Mesenteric fat pad (tissue), 1 donor: ENCODE results near the gene MYLK2. TPM values are rescaled to one million over a fixed set of nuclear protein-coding genes. Genes with fewer than 3 reads are reported as not detected.
"Not testable (repeated sequence)": the region's sequence is repeated elsewhere in the genome, so short reads cannot be mapped to it uniquely, and the experiment has no call there.

Experiments
- DNase-seq: peaks from one replicate; pipeline ENCODE4 v3.0.0-alpha.2; 2020; ENCODE audit warnings: low spot score
- total RNA-seq: library from RNA; stranded (reverse); fragmentation: NEBNext Ultra II Directional; extraction: Animal tissue kit (Norgen Biotek cat#: 25700); gene quantifications from one replicate; pipeline ENCODE4 v1.2.1, GENCODE V29; 2021
- donor health status: DM: yes; HTN: yes; CAD: no.

Gene MYLK2
- total RNA-seq, 1 donor from 2014 or later = not detected

DNA sequence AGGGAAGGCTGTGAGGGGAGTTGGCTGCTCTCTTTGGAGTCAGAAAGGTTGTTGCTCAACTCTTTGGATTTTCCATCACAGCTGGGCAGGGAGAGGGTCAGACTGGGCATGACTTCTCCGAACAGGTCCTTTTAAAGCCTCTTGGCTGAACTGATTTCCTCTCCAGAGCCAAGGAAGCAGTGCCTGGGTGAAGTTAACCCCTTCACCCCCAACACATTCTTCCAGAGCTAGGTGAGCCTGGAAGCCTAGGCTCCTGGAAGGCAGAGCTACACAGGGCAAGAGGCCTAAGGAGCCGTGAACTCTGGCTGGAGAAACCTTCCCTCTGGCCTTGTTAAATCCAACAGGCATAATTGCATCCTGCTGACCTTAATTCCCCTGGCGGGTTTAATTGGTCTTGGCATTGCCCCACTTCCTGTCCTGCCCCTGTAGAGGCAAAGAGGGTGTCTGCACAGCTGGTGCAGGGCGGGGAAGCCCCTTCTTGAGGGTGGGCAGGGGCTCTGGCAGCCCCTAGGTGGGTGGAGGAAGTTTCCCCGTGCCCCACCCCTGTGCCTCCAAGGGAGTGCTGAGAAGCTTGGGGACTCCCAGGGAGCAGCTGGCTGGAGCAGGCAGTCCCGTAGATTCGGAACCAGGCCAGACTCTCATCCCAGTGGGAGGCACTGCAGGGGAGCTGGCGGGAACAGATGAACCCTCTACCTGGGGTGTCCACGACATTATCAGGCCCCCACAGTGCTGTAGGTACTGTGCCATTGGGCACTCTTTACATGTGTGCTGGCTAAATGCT, 3.6 kb upstream of the MYLK2 start:
- peak; percentile 57 for DNase-seq

DNA sequence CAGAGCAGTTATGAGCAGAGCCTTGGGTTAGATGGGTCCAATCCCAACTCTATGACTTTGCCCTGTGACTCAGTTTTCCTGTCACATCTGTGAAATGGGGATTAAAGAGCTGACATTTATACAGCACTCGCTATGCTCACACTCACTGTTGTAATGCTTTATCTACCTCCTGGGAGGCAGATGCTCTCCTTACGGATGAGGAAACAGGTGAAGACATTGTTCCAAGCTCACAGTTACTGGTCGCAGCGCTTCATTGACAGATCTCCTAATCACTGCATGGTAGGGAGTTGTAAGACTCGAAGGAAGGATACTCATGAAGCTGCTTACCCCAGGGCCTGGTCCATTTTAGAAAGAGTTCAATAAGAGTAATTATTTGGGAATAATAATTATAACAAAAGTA, 2.9 kb upstream of the MYLK2 start:
- DNase-seq = no peak

DNA sequence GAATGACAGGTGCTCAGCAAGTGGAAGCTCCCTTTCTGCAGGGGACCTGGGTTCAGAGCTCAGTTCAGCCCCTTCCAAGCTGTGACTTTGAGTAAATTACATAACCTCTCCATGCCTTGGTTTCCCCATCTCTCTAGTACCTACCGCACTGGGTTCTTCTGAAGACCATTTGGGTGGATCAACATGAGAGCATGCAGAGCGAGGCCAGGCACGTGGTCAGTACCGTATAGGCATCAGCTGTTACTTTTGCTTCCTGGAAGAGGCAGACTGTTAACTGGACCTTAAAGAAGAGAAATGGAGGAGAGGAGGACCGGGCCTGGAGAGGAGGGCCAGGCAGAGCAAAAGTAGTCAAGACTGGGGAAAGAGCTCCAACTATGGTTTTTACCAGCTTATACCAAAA, 1.7 kb upstream of the MYLK2 start:
- DNase-seq = peak; percentile 26

DNA sequence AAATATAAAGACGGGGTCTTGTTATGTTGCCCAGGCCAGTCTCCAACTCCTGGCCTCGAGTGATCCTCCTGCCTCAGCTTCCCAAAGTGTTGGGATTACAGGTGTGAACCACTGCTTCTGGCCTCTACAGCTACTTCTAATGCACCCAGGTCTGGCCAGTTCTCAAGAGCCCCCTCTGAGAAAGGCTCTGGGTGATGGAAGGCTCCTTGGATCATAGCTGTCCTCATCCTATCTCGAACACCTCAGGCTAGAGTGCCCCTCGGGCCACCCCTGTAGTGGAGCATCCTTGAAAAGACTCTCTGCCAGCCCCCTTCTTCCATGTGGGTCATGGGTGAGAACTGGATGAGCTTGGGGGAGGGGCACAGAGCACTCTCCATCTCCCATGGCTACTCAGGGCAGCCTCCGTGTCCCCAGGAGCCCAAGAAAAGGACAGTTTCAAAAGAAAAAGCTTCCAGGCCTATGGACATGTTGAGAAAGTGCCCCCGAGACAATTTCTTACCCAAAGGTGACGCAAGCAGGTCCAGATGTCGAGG, 714 bp upstream of the MYLK2 start:
- peak; percentile 47 for DNase-seq

DNA sequence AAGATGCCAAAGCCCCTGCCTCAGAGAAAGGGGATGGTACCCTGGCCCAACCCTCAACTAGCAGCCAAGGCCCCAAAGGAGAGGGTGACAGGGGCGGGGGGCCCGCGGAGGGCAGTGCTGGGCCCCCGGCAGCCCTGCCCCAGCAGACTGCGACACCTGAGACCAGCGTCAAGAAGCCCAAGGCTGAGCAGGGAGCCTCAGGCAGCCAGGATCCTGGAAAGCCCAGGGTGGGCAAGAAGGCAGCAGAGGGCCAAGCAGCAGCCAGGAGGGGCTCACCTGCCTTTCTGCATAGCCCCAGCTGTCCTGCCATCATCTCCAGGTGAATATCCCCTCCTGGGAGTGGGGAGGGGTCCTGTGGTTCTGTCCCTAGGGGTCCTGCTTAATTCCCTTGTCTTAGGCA, 1.1 kb downstream of the MYLK2 start:
- DNase-seq = peak; percentile 80

DNA sequence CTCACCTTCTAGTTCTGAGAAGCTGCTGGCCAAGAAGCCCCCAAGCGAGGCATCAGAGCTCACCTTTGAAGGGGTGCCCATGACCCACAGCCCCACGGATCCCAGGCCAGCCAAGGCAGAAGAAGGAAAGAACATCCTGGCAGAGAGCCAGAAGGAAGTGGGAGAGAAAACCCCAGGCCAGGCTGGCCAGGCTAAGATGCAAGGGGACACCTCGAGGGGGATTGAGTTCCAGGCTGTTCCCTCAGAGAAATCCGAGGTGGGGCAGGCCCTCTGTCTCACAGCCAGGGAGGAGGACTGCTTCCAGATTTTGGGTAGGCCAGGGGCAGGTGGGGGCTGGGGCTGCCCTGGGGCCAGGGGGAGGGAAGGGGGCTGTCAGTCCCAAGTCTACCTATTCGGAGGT, 2.3 kb downstream of the MYLK2 start:
- DNase-seq = no peak

DNA sequence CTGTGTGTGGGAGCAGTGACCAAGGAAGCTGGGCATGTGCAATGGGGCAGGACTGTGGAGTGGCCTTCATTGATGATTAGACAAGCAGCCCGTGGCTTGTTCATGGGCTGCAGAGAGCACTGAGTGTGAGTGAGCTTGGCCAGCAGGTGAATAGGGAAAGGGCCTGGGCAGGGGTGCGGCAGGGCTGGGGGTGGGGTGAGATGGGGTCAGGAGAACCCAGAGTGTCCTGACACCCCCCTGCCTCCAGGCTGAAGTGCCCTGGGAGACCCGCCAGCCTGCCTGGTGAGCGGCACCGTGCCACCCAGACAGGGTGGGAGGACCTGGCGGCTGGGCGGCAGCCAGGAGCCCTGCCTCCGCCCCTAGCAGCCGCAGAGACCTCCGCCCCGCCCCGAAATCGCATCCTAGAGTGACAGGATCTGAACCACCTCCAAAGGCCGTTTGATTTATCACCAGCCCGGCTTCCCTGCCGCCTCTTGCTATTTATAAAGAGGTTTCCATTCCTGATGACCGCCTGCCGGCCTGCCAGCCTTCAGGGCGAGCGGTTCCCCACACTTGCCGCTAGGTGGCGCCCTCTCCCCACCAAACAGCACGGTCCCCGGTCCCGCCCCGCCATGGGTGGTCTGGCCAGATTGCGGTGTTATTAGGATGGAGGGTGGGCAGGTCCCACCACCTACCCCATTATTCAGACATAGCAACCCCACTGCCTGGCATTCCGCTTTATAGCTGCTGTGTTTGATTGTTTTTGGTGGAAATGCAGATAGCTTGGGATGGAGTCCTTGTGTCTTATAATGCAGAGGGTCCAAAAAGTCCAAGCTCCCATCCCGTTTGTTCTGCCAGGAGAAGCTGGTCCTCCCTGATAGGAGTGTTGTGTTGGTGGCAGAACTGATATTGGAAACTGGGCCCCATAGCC, 3.5 kb downstream of the MYLK2 start:
- peak; percentile 93 for DNase-seq

DNA sequence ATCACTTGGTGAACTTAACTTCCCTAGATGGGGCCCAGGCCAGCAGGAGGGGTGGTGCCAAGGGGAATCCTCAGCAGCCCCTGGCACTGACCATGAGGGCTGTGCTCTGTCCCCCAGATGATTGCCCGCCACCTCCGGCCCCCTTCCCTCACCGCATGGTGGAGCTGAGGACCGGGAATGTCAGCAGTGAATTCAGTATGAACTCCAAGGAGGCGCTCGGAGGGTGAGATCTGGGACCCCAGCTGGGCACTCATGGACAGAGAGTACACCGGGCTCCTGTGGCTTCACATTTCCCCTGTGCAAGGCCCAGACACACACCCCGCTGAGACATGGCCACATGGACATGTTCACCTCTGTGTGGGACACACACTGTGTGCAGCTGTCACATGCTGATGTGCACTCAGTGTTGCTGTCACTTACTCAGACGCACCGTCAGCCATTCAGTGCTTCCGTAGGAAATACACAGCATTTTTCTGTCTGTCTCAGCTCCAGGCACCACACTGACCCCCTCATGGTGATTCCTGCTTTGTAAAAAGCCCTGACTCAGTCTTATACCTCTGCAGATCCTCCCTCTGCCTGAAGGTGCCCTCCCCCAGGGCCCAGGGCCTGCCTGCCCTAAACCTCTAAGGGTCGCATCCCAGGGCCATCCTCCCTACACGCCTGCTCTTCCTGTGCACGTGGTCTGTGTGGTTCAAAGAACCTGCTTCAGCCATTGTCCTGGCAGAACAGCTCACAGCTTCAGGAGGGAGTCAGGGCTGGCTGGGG, 4.4 kb downstream of the MYLK2 start:
- no peak for DNase-seq

DNA sequence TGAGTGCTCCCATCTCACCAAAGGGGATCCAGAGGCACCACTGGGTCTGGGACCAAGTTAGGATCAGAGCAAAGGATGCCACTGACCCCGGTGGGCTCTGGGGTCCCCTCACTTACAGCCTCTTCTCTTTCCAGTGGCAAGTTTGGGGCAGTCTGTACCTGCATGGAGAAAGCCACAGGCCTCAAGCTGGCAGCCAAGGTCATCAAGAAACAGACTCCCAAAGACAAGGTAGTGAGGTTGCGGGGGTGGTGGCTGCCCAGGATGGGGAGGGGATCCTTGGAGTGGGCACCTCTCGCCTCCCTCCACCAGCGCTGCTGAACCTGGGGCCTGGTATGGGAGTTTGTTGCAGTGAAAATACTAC, 4.9 kb downstream of the MYLK2 start:
- DNase-seq = no peak

DNA sequence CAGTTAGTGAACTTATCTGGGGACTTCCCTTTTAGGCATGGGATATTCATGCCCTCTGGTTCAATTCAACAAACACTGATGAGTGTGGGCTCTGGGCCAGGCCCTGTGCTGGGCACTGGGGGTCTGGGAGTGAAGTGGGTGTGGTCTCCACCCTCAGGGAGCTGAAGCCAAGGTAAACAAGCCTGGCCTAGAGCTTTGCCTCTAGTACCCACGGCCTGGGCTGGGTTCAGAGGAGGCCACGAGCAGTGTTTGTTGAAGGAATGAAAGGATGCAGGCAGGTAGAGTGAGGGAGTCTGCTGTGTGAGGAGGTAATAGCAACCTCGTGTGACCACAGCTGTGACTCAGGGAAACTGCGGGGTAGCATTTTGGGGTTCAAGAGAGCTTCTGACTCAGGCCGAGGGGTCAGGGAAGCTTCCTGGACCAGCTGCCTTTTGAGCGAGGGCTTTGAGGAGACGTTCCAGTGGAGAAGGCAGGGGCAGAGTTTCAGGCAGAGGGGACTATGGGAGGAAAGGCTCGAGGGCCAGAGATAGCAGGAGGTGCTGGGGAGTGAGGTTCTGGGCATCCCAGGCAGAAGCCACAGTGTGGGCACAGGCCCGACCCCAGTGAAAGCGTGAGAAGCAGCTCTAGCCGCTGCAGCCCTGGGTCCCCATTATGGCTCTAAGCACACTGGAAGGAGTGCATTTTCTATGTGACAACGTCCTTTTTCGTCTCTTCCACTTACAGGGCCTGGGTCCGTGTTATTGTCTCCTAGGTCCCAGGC, 5.6 kb downstream of the MYLK2 start:
- no peak for DNase-seq

DNA sequence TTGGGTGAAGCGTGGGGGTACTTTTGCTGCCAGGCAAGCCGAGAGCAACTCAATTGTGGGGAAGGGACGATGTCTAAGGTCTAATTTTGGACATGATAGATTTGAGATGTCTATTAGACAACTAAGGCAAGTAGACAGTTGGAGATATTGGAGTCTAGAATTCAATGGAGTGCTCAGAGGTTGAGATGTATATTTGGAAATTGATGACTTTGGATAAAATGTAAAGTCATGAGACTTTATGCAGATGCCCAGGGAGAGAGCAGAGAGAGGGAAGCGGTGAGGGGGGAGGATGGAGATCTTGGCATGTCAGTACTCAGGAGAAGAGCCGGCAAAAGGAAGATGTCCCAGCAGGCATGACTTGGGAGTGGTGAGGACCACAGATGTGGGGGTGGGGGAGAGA, 6.9 kb downstream of the MYLK2 start:
- no peak for DNase-seq

DNA sequence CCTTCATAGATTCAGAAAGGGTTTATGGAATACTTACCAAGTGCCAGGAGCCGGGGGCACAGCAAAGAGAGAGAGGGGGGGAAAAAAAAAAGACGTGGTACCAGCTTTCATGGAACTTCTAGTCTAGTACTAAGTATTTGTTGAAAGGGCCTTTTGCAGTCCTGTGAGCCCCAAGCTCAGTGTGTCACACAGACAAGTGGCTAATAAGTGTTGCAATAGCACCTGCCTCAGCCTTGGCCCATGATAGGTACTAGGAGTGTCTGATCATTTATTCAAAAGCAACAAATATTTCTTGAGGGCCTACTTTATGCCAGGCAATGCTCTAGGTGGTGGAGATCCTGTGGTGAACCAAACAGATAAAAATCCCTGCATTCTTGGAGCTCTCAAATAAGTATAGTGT, 7.9 kb downstream of the MYLK2 start:
- no peak for DNase-seq

DNA sequence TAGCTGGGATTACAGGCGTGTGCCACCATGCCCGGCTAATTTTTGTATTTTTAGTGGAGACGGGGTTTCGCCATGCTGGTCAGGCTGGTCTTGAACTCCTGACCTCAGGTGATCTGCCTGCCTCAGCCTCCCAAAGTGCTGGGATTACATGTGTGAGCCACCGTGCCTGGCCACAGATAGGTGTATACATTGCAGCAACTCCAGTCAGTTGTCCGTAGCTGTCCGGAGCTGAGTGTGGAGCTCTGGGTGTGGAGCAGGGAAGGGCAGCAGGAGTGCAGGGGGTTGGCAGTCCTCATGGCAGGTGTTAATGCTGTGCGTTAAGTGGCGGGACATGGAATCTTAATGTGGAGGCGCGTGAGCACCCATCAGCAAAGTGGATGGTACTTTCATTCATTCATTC, 8.9 kb downstream of the MYLK2 start:
- DNase-seq = not testable (repeated sequence)

DNA sequence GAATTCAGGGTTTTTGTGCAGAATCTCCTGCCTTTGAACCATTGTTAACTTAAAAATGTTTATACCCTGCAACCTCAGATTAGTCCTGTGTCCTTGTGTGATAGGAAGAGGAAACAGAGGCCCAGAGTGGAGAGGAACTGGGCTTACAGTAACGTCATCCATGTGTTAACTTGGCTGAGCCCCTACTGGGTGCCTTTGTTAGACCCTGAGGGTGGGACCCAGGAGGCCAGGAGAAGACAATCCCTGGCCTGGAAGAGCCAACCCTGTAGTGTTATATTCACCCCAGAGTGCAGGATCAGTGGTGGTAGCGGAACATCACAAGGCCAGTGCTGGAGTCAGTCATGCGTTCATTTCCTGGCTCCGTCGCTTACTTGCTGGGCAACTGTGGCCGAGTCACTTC, 10.6 kb downstream of the MYLK2 start:
- no peak for DNase-seq

DNA sequence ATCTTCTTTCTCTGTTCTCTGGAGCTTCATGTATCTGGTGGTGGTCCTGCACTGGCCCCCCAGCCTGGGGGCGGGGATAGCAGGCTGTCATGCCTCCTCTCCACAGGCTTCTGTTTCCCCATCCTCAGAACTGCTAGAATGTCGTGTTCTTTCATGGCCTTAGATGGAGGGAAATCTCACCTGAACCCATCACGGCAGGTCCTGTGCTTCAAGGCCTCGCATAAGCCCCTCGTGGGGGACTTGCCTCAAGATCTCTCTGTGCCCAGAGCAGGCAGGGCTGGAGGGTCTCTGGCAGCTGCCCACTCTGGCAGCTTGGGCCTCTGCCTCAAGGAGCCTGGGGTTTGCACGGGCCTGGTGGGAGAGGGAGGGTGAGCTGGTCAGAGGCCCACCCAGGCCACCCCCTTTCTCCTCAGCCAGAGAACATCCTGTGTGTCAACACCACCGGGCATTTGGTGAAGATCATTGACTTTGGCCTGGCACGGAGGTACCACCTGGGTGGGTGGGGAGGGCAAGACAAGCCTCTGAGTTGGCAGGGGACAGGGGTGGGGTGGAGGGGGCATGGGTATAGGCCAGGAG, 11.3 kb downstream of the MYLK2 start:
- DNase-seq = no peak

DNA sequence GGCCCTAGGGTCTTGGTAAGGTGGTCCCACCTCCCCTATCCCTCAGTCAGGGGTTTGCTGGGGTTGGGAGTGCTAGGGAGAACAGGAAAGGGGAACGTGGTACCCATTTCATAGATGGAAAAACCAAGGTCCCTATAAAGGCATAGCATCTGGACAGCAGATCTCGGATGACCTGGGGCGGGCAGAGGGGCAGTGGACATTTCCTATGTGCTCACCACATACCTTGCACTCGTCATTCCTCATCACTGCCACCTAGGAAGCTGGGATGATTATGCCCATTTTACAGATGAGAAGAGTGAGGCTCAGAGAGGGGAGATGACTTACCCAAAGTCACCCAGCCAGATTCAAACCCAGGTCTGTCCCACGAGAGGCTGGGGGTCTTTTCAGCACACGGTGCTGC, 12.1 kb downstream of the MYLK2 start:
- no peak for DNase-seq

DNA sequence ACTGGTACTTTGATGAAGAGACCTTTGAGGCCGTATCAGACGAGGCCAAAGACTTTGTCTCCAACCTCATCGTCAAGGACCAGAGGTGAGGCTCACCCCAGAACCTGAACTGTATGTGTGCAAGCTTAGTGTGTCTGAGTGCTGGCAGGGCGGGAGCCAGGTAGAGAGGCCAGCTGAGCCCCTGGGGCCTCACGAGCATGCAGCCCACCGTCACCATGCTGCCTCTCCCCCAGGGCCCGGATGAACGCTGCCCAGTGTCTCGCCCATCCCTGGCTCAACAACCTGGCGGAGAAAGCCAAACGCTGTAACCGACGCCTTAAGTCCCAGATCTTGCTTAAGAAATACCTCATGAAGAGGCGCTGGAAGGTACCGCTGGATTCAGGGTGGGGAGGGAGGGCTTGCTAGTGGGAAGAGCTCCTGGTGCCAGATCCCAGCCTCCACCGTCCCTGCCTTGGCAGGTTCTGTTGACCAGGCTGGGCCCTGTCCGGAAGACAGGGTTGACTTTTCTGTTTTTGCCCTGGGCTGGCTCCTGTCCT, 12.7 kb downstream of the MYLK2 start:
- no peak for DNase-seq

DNA sequence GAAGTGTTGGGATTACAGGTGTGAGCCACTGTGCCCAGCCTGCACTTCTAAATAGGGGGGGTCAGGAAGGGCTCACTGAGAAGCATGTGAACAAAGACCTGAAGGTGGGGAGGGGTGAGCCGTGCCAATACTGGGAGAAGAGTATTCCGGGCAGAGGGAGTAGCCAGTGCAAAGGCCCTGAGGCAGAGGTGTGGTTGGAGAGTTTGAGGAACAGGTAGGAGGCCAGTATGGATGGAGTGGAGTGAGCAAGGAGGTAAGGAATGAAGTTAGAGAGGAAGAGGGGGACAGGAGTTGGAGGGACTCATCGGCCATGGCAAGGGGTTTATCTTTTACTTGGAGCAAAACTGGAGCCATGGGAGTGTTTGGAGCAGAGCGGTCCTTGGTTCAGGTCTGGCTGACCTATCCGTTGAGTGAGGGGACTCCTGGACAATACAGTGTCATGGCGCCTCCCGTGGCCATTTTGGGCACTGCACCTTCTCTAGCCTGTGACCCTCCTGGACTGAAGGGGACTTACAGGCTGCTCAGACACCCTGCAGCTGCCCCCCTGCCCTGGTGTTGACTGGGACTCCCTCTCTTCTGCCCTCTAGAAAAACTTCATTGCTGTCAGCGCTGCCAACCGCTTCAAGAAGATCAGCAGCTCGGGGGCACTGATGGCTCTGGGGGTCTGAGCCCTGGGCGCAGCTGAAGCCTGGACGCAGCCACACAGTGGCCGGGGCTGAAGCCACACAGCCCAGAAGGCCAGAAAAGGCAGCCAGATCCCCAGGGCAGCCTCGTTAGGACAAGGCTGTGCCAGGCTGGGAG, 14.2 kb downstream of the MYLK2 start:
- DNase-seq = no peak

DNA sequence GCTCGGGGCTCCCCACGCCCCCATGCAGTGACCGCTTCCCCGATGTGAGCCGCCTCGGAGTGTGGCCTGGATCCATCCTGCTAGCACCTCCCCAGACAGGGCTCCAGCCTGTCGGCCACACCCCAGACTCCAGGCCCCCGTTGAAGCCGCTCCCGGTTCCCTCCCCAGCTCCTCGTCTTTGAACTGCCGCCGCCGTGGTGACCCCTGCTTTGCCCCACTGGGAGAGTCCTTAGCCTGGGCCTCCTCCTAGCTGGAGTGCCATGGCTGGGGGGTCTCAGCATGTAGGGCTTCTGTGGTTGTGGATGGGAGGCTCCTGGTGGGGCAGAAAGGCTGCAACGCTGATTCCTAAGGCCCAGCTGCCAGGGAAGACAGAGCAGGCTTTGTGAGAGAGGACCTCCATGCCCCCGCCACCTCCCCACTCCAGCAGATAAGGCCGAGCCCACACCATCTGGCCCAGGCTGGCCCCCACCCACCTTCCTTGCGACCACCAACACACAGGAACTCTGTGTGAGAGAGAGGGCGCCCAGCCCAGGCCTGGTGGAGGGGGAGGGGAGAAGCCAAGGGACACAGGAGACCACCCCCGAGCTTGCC, 14.9 kb downstream of the MYLK2 start:
- no peak for DNase-seq
